ENCODE results near the gene GSS. TPM values are rescaled to one million over a fixed set of nuclear protein-coding genes. Genes with fewer than 3 reads are reported as not detected.

Gene GSS
- total RNA-seq, 1 experiment from 2014 or later = 53.5 TPM

DNA sequence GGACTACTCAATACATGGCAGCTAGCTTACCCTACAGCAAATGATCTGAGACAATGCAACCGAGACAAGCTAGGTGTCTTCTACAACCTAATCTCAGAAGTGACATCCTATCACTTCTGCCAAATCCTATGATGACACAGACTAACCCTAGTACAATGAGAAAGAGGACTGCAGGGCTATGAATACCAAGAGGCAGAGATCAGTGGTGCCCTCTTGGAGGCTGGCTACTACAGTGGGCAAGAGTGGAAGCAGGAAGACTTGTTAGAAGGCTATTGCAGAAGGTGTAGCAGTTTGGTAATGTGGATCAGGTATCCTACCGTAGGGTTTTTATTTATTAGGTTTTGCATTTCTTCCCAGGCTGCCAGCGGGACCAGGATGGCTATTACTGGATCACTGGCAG, 30.3 kb downstream of the GSS start:
- ChIA-PET CTCF (no interaction called here), POLR2A (ENCODE audit: low non-redundant PET) (no interaction called here)
- no peaks in the 10 kb centered on the region for H3K9me3 ChIP-seq (ENCODE audit: low read depth, low read length, poor library complexity, severe bottlenecking)
- intact Hi-C loops (cut with micrococcal nuclease; ENCODE audit: unreplicated experiment) = no loop called here
- no peak overlapping the region for H3K27ac ChIP-seq (ENCODE audit: low read depth, low read length, poor library complexity, severe bottlenecking)
- H3K4me3 ChIP-seq (ENCODE audit: low read depth, low read length, poor library complexity, severe bottlenecking) = no peak overlapping the region
- H3K27me3 ChIP-seq (replicated peaks; ENCODE audit: insufficient read depth, low read depth, low read length, poor library complexity) = no peaks in the 10 kb centered on the region
- TF ChIP-seq, protein P1, sequence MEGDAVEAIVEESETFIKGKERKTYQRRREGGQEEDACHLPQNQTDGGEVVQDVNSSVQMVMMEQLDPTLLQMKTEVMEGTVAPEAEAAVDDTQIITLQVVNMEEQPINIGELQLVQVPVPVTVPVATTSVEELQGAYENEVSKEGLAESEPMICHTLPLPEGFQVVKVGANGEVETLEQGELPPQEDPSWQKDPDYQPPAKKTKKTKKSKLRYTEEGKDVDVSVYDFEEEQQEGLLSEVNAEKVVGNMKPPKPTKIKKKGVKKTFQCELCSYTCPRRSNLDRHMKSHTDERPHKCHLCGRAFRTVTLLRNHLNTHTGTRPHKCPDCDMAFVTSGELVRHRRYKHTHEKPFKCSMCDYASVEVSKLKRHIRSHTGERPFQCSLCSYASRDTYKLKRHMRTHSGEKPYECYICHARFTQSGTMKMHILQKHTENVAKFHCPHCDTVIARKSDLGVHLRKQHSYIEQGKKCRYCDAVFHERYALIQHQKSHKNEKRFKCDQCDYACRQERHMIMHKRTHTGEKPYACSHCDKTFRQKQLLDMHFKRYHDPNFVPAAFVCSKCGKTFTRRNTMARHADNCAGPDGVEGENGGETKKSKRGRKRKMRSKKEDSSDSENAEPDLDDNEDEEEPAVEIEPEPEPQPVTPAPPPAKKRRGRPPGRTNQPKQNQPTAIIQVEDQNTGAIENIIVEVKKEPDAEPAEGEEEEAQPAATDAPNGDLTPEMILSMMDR (conservative IDR thresholded peaks at IDR 0.05; ENCODE audit: low read depth, low read length) = no peak
- no peak for TF ChIP-seq EZH2 (IDR thresholded peaks at IDR 0.05; ENCODE audit: borderline replicate concordance, low read depth, low read length, poor library complexity, severe bottlenecking)
- no peak for DNase-seq (ENCODE audit: low spot score)
- peaks cover 4% of the 10 kb centered on the region for H3K4me1 ChIP-seq (ENCODE audit: insufficient read depth, low read length, poor library complexity, severe bottlenecking)
- no TSS peak for BruUV-seq (replicated peaks)
- H3K36me3 ChIP-seq (ENCODE audit: insufficient read depth, low read length, poor library complexity, severe bottlenecking) = peaks cover 85% of the 10 kb centered on the region

- no TSS peak for BruUV-seq (replicated peaks)
- intact Hi-C loops (cut with micrococcal nuclease; ENCODE audit: unreplicated experiment) = no loop called here
- ChIA-PET CTCF (no interaction called here), POLR2A (ENCODE audit: low non-redundant PET) (no interaction called here)
- DNase-seq (ENCODE audit: low spot score) = no peak
- no peaks in the 10 kb centered on the region for H3K9me3 ChIP-seq (ENCODE audit: low read depth, low read length, poor library complexity, severe bottlenecking)
- H3K27ac ChIP-seq (ENCODE audit: low read depth, low read length, poor library complexity, severe bottlenecking) = no peak overlapping the region
- H3K27me3 ChIP-seq (replicated peaks; ENCODE audit: insufficient read depth, low read depth, low read length, poor library complexity) = no peaks in the 10 kb centered on the region
- TF ChIP-seq, protein P1 (conservative IDR thresholded peaks at IDR 0.05; ENCODE audit: low read depth, low read length) = no peak
- H3K4me3 ChIP-seq (ENCODE audit: low read depth, low read length, poor library complexity, severe bottlenecking) = no peak overlapping the region
- peaks cover 4% of the 10 kb centered on the region for H3K4me1 ChIP-seq (ENCODE audit: insufficient read depth, low read length, poor library complexity, severe bottlenecking)
- H3K36me3 ChIP-seq (ENCODE audit: insufficient read depth, low read length, poor library complexity, severe bottlenecking) = peaks cover 73% of the 10 kb centered on the region
Measured at GRCh38 chr20:34923414-34923813, 32.2 kb downstream of the GSS start.

DNA sequence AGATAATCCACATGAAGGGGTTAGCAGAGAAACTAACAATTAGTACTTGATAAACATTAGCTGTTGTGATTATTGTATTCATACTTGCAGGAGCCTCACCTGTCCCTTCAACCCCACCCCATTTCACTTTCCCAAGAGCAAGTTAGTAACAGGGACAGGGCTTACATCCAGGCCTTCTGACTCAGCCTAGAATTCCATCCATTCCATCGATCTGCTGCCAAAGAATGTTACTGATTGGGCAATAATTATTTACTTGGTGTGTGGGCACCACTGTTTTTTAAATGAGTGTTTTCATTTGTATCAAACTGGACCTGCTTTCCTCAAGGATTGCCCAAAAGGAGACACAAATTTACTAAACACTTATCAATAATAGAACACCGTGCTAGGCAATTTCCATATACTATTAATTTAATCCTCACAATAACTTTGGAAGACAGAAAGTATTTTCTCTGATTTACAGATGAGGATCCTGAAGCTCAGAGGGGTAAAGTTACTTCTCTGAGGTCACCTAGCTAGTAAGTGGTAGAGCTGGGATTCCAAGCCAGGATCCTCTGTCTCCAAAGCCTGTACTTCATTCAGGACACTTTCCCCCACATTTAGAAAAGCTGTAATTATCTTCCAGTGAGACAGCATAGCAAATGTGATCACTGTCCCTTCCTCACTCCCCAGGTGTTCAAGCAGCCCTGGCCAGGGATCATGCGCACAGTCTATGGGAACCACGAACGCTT, 32.8 kb downstream of the GSS start:
- no peak for TF ChIP-seq EZH2 (IDR thresholded peaks at IDR 0.05; ENCODE audit: borderline replicate concordance, low read depth, low read length, poor library complexity, severe bottlenecking)
- Histone ChIP-seq H3K27me3 (replicated peaks; ENCODE audit: insufficient read depth, low read depth, low read length, poor library complexity) (no peaks in the 10 kb centered on the region), H3K9me3 (ENCODE audit: low read depth, low read length, poor library complexity, severe bottlenecking) (no peaks in the 10 kb centered on the region), H3K4me3 (ENCODE audit: low read depth, low read length, poor library complexity, severe bottlenecking) (no peak overlapping the region), H3K4me1 (ENCODE audit: insufficient read depth, low read length, poor library complexity, severe bottlenecking) (peaks cover 4% of the 10 kb centered on the region), H3K36me3 (ENCODE audit: insufficient read depth, low read length, poor library complexity, severe bottlenecking) (peaks cover 67% of the 10 kb centered on the region), H3K27ac (ENCODE audit: low read depth, low read length, poor library complexity, severe bottlenecking) (no peak overlapping the region)
- POLR2A ChIA-PET (ENCODE audit: low non-redundant PET) = no interaction called here
- intact Hi-C loops (cut with micrococcal nuclease; ENCODE audit: unreplicated experiment) = no loop called here
- DNase-seq (ENCODE audit: low spot score) = no peak
- BruUV-seq (replicated peaks) = no TSS peak
- CTCF ChIA-PET = no interaction called here

- CTCF ChIA-PET = no interaction called here
- H3K27me3 ChIP-seq (replicated peaks; ENCODE audit: insufficient read depth, low read depth, low read length, poor library complexity) = no peaks in the 10 kb centered on the region
- intact Hi-C loops (cut with micrococcal nuclease; ENCODE audit: unreplicated experiment) = no loop called here
- peaks cover 3% of the 10 kb centered on the region for H3K4me1 ChIP-seq (ENCODE audit: insufficient read depth, low read length, poor library complexity, severe bottlenecking)
- H3K4me3 ChIP-seq (ENCODE audit: low read depth, low read length, poor library complexity, severe bottlenecking) = no peak overlapping the region
- TF ChIP-seq, protein P1 (conservative IDR thresholded peaks at IDR 0.05; ENCODE audit: low read depth, low read length) = no peak
- TF ChIP-seq EZH2 (IDR thresholded peaks at IDR 0.05; ENCODE audit: borderline replicate concordance, low read depth, low read length, poor library complexity, severe bottlenecking) = no peak
- no peaks in the 10 kb centered on the region for H3K9me3 ChIP-seq (ENCODE audit: low read depth, low read length, poor library complexity, severe bottlenecking)
- H3K27ac ChIP-seq (ENCODE audit: low read depth, low read length, poor library complexity, severe bottlenecking) = no peak overlapping the region
- H3K36me3 ChIP-seq (ENCODE audit: insufficient read depth, low read length, poor library complexity, severe bottlenecking) = peaks cover 55% of the 10 kb centered on the region
- POLR2A ChIA-PET (ENCODE audit: low non-redundant PET) = interaction anchor here (0.6 kb wide), 1 partner anchor 248 kb away, joined by 8 read pairs; no protein-coding TSS in a partner anchor
- DNase-seq (ENCODE audit: low spot score) = no peak
- no TSS peak for BruUV-seq (replicated peaks)
Measured at GRCh38 chr20:34921436-34921835, 34.2 kb downstream of the GSS start.

Data from A673 (cell line).